Adipocyte (in vitro differentiated cells): ENCODE data around the gene ZIC1.

Experiments used
- DNase-seq: peaks from one replicate; pipeline ENCODE4 v3.0.0-alpha.2; 2015; ENCODE audit warnings: low read depth
- H3K27me3 ChIP-seq: replicated peaks from 2 replicates; pipeline ENCODE4 v1.7.0; 2013; ENCODE audit warnings: mild to moderate bottlenecking, low read length, moderate library complexity; ENCODE audit not compliant: control insufficient read depth, insufficient read depth
- H3K36me3 ChIP-seq: 2 replicates; pipeline ENCODE4 v1.7.0; 2013; ENCODE audit warnings: low read length, mild to moderate bottlenecking, moderate library complexity; ENCODE audit not compliant: control insufficient read depth, insufficient read depth, severe bottlenecking
- H3K4me1 ChIP-seq: 2 replicates; pipeline ENCODE4 v1.7.0; 2013; ENCODE audit warnings: mild to moderate bottlenecking, low read length, moderate library complexity; ENCODE audit not compliant: control insufficient read depth, insufficient read depth
- H3K4me3 ChIP-seq: 2 replicates; pipeline ENCODE4 v1.7.0; 2013; ENCODE audit warnings: mild to moderate bottlenecking, low read length, moderate library complexity
- H3K9ac ChIP-seq: 2 replicates; pipeline ENCODE4 v1.7.0; 2013; ENCODE audit warnings: mild to moderate bottlenecking, low read length, moderate library complexity
- H3K9me3 ChIP-seq: 2 replicates; pipeline ENCODE4 v1.7.0; 2013; ENCODE audit warnings: mild to moderate bottlenecking, low read length, moderate library complexity; ENCODE audit not compliant: control insufficient read depth

The ZIC1 gene

GRCh38 chr3:147369231-147369630 is 39.9 kb upstream of the ZIC1 start:
- Histone ChIP-seq H3K4me1 (no peaks in the 10 kb centered on the region), H3K27me3 (peaks cover 94% of the 10 kb centered on the region), H3K9me3 (peaks cover 32% of the 10 kb centered on the region), H3K36me3 (no peaks in the 10 kb centered on the region), H3K9ac (no peak overlapping the region), H3K4me3 (no peak overlapping the region)
- no peak for DNase-seq

GRCh38 chr3:147369661-147370123 is 39.5 kb upstream of the ZIC1 start:
- H3K4me1 ChIP-seq = no peaks in the 10 kb centered on the region
- H3K9me3 ChIP-seq = peaks cover 34% of the 10 kb centered on the region
- no peak for DNase-seq
- H3K9ac ChIP-seq = no peak overlapping the region
- H3K36me3 ChIP-seq = no peaks in the 10 kb centered on the region
- H3K27me3 ChIP-seq = peaks cover 94% of the 10 kb centered on the region
- H3K4me3 ChIP-seq = no peak overlapping the region

- Histone ChIP-seq H3K9ac (no peak overlapping the region), H3K4me3 (no peak overlapping the region)
Measured at GRCh38 chr3:147370349-147370748, 38.8 kb upstream of the ZIC1 start.

GRCh38 chr3:147371140-147371539 is 38.0 kb upstream of the ZIC1 start:
- no peak overlapping the region for H3K4me3 ChIP-seq
- H3K4me1 ChIP-seq = no peaks in the 10 kb centered on the region
- H3K27me3 ChIP-seq = peaks cover 95% of the 10 kb centered on the region
- no peak overlapping the region for H3K9ac ChIP-seq
- no peak for DNase-seq
- H3K9me3 ChIP-seq = peaks cover 34% of the 10 kb centered on the region
- no peaks in the 10 kb centered on the region for H3K36me3 ChIP-seq

More at GRCh38 chr3:147370349-147370748, 38.8 kb upstream of the ZIC1 start:
- Histone ChIP-seq H3K27me3 (peaks cover 94% of the 10 kb centered on the region), H3K4me1 (no peaks in the 10 kb centered on the region), H3K9me3 (peaks cover 34% of the 10 kb centered on the region), H3K36me3 (no peaks in the 10 kb centered on the region)
- no peak for DNase-seq

- H3K4me1 ChIP-seq = no peaks in the 10 kb centered on the region
- no peak overlapping the region for H3K9ac ChIP-seq
- H3K36me3 ChIP-seq = no peaks in the 10 kb centered on the region
- H3K4me3 ChIP-seq = no peak overlapping the region
- DNase-seq = no peak
- H3K27me3 ChIP-seq = peaks cover 98% of the 10 kb centered on the region
- H3K9me3 ChIP-seq = peaks cover 34% of the 10 kb centered on the region
Measured at GRCh38 chr3:147371771-147372340, 37.3 kb upstream of the ZIC1 start.

- Histone ChIP-seq H3K27me3 (peaks cover 99% of the 10 kb centered on the region), H3K9ac (no peak overlapping the region), H3K9me3 (peaks cover 34% of the 10 kb centered on the region), H3K4me3 (no peak overlapping the region), H3K4me1 (no peaks in the 10 kb centered on the region), H3K36me3 (no peaks in the 10 kb centered on the region)
- no peak for DNase-seq
Measured at GRCh38 chr3:147372525-147373027, 36.6 kb upstream of the ZIC1 start.

GRCh38 chr3:147373301-147373700 is 35.9 kb upstream of the ZIC1 start:
- H3K36me3 ChIP-seq = no peaks in the 10 kb centered on the region
- no peak overlapping the region for H3K9ac ChIP-seq
- H3K4me1 ChIP-seq = no peaks in the 10 kb centered on the region
- no peak for DNase-seq
- peaks cover 99% of the 10 kb centered on the region for H3K27me3 ChIP-seq
- no peak overlapping the region for H3K4me3 ChIP-seq
- H3K9me3 ChIP-seq = peaks cover 28% of the 10 kb centered on the region

- no peak overlapping the region for H3K4me3 ChIP-seq
- H3K9me3 ChIP-seq = peaks cover 14% of the 10 kb centered on the region
- H3K36me3 ChIP-seq = no peaks in the 10 kb centered on the region
- DNase-seq = no peak
- no peak overlapping the region for H3K9ac ChIP-seq
- H3K4me1 ChIP-seq = no peaks in the 10 kb centered on the region
- peaks cover 98% of the 10 kb centered on the region for H3K27me3 ChIP-seq
Measured at GRCh38 chr3:147377412-147378367, 31.5 kb upstream of the ZIC1 start.

DNA sequence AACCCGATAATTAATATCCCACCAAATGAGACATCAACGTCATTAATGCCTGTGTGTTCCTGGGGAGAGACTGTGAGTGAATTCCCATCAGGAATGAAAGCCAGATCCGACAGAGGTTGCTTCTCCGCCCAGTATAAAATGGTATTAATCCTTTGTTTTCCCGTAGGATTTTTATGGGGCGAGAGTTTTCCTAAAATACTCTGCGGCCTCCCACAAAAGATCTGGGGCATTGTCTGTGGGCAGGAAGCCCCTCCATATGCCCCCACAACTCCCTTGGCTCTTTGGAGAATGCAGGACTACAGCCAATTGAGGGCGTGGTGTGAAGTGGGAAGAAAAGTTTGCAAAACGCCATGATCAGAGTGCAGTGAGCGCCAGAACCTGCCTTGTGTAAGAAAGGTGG is 29.5 kb upstream of the ZIC1 start:
- Histone ChIP-seq H3K4me1 (no peaks in the 10 kb centered on the region), H3K9ac (no peak overlapping the region), H3K4me3 (no peak overlapping the region), H3K27me3 (peaks cover 98% of the 10 kb centered on the region), H3K9me3 (peaks cover 5% of the 10 kb centered on the region), H3K36me3 (no peaks in the 10 kb centered on the region)
- no peak for DNase-seq

DNA sequence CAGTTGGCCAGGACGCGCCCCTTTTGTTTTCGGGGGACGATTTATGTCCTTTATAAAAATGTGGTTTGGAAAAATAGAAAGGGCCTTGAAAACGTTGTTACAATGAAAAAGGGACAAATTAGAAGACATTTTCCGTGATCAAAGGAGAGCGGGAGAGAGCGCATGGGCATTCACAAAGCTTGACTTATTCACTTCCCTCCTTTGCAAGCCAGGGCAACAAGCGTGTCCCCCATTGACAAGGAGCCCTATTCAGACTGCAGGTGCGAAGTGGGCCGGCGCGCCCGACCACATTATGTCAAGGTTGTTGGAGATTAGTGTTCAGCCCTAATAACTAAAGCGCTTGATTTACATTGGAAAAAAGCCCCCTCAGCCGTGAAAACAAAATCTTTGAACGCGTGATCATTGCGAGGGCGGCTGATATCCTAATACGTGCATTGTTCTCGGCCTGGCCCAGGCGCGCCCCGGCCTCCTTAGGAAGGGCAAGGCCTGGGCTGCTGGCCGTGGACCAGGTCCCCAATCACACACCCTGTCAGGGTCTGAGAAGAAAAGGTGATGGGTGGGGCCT is 28.7 kb upstream of the ZIC1 start:
- Histone ChIP-seq H3K27me3 (peaks cover 99% of the 10 kb centered on the region), H3K9ac (no peak overlapping the region), H3K36me3 (no peaks in the 10 kb centered on the region), H3K4me3 (no peak overlapping the region), H3K9me3 (peaks cover 5% of the 10 kb centered on the region), H3K4me1 (no peaks in the 10 kb centered on the region)
- DNase-seq = no peak

DNA sequence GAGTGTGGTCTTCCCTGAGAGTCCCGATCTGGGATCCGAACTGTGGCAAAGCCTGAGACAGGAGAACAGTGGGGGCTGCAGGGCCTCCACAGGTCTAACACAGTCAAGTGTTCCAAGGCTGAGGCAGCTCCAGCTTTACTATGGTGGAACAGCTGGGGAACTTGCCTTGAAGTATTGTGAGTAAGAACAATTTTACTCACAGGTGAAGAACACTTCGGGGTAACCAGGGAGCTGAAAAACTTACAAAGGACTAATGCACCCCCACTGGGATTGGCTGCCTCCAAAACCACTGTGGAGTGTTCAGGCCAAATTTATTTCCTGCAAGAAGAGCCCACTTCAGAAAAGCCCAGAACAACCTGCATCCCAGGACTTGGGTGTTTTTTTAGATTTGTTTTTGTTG is 28.2 kb upstream of the ZIC1 start:
- Histone ChIP-seq H3K36me3 (no peaks in the 10 kb centered on the region), H3K4me3 (no peak overlapping the region), H3K9ac (no peak overlapping the region), H3K27me3 (peaks cover 99% of the 10 kb centered on the region), H3K4me1 (no peaks in the 10 kb centered on the region), H3K9me3 (peaks cover 5% of the 10 kb centered on the region)
- DNase-seq = no peak
